ENCODE measurements around the gene ARMCX2.
"Not testable (repeated sequence)": the region's sequence is repeated elsewhere in the genome, so short reads cannot be mapped to it uniquely, and the experiment has no call there.

ARMCX2 gene

DNA sequence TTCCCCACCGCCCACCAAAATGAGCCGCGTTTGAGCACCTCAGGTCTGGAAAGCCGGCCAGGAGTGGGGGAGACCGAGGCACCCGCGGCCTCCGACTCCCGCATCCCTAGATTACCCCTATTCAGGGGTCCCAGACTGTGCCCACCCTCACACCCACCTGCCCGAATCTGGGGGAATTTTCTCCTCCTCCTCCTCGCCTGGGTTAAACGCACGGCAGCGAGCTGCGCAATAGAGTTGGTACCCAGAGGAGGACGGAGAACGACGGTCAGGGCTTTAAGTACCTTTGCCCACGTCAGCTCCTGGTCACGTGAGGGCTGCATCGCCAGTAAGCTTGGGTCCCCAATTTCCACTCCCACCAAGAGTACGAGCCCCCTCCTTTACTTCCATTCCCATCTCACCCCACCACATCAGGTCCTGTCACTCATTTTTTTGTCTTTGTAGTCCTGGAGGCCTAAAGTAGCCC is at the start of gene ARMCX2:
Gene ARMCX2, minus strand, starts transcription at position 250 of the 463 bp plus-strand sequence. CDS start 2,262 bp downstream, outside the sequence.
- Mint-ChIP-seq H3K36me3 (no peaks in the 10 kb centered on the region), H3K4me3 (peak within 1 kb of the TSS; percentile 82), H3K4me1 (ENCODE audit: low read depth) (peaks cover 21% of the 10 kb centered on the region), H3K27me3 (no peaks in the 10 kb centered on the region), H3K27ac (no peak within 1 kb of the TSS), H3K9me3 (ENCODE audit: low read depth) (no peaks in the 10 kb centered on the region)

DNA sequence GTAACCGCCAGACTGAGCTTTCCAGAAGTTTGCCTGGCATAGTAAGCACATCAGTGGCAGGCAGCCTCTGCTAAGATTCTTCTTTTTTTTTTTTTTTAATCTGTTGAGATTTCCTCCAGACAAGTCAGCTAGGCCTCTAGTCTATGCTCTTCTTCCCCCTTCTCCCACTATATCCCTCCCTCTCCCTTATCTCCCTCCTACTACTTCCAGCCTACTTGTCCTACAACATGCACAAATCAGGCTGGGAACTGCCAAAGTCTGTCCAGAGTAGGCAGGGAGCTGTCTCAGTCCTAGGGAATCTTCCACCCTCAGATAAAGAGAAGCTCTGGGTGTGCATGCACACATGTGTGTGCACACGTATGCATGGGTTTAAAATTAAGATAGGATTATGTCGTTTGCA is 49.7 kb upstream of the ARMCX2 start:
- Mint-ChIP-seq H3K27me3 (no peaks in the 10 kb centered on the region), H3K27ac (no peak overlapping the region), H3K4me1 (ENCODE audit: low read depth) (no peaks in the 10 kb centered on the region), H3K4me3 (no peak overlapping the region), H3K36me3 (no peaks in the 10 kb centered on the region), H3K9me3 (ENCODE audit: low read depth) (no peaks in the 10 kb centered on the region)

DNA sequence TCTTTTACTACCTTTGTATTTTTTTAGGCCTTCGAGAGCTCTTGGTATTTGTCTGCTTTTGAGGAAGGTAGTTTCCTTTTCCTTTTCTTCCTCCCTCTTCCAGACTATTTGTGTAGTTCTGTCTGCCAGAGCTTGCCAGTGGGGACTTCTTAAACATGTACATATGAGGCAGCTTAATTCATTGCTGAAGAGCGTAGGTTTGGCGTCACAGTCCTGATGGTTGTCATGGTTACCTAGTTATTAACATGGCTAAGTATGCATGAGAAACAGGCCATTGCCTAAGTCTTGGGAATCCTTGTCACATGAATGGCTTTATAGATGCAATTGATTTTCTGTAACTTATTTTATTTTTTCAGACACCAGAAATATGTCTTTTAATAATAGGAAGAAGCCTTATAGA is 48.5 kb upstream of the ARMCX2 start:
- Mint-ChIP-seq H3K27ac (no peak overlapping the region), H3K36me3 (no peaks in the 10 kb centered on the region), H3K9me3 (ENCODE audit: low read depth) (no peaks in the 10 kb centered on the region), H3K4me3 (no peak overlapping the region), H3K27me3 (no peaks in the 10 kb centered on the region), H3K4me1 (ENCODE audit: low read depth) (no peaks in the 10 kb centered on the region)

DNA sequence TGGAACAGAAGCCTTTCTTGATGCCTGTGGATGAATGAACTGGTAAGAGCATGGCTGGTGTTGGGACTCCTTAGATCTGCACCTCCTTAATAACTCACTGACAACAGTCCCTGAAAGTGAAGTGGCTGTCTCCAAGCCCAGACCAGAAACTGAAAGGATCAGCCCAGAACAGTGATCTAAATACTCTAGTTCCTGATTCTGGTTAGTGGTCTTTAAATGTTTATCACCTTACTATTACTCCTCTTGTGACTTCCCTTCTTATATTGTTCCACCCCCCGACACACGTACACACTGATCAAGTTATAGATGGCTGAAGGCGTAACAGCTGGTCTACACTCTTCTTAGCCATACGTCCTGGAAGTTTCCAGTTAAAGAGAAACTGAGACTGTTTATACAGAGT is 33.8 kb upstream of the ARMCX2 start:
- Mint-ChIP-seq H3K27me3 (peaks cover 2% of the 10 kb centered on the region), H3K36me3 (no peaks in the 10 kb centered on the region), H3K27ac (no peak overlapping the region), H3K4me1 (ENCODE audit: low read depth) (peaks cover 2% of the 10 kb centered on the region), H3K9me3 (ENCODE audit: low read depth) (no peaks in the 10 kb centered on the region), H3K4me3 (no peak overlapping the region)

DNA sequence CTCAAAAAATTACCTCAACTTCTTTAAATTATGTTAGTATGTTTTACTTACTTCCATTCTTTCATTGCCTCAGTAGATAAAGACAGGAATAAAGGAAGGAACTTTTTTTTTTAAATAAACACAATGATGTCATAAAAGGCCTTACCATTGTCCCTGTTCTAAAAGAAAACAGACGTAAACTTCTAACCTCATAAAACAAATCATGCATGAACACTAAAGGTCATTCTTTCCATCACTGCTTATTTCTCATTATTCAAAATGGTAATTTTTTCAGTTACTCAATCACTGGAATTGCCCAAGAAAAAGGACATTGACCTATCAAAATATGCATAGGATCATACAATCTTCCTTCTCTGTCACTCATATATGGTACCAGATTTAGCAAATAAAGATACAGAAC is 32.2 kb upstream of the ARMCX2 start:
- Mint-ChIP-seq H3K27me3 (no peaks in the 10 kb centered on the region), H3K4me1 (ENCODE audit: low read depth) (peaks cover 2% of the 10 kb centered on the region), H3K36me3 (no peaks in the 10 kb centered on the region), H3K27ac (no peak overlapping the region), H3K4me3 (no peak overlapping the region), H3K9me3 (ENCODE audit: low read depth) (no peaks in the 10 kb centered on the region)

DNA sequence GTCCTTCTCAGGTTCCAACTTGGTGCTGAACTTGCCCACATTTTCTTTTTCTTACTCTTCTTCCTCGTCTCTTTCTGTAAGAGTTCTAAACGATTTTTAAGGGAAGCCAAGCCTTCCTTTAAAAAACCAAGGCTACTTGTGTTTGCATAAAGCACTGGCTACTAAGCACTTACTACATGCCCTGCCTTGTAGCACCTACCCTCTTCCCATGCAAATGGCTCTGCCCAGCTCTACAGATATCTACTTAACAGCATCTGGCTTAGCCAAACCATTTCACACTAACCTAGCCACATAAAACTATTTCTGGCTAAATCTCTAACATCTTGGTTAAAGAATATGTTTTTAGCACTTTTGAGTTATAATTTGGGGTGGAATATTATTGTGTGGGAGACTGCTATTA is 26.9 kb upstream of the ARMCX2 start:
- no peaks in the 10 kb centered on the region for H3K36me3 Mint-ChIP-seq
- H3K27ac Mint-ChIP-seq: no peak overlapping the region
- no peak overlapping the region for H3K4me3 Mint-ChIP-seq
- peaks cover 2% of the 10 kb centered on the region for H3K4me1 Mint-ChIP-seq (ENCODE audit: low read depth)
- no peaks in the 10 kb centered on the region for H3K9me3 Mint-ChIP-seq (ENCODE audit: low read depth)
- no peaks in the 10 kb centered on the region for H3K27me3 Mint-ChIP-seq

DNA sequence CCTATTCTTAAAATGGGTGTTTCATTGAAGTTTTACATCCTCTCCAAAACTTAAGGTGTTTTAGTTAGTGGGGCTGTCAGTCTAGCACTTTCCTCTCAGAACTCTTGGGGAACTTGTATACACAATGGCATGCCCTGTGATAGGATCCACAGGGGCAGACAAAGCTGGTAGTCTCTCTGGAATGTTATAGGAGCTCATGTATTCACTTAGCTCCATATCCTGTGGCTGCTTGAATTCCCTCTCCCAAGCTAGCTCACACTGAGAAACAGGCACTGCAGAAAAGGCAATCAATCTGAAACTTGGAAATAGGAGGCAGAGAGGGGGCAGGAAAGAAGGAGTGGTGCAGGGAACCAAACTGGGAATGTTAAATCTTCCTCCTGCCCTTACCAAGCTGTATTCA is 26.3 kb upstream of the ARMCX2 start:
- peaks cover 2% of the 10 kb centered on the region for H3K4me1 Mint-ChIP-seq (ENCODE audit: low read depth)
- H3K27me3 Mint-ChIP-seq: no peaks in the 10 kb centered on the region
- no peak overlapping the region for H3K27ac Mint-ChIP-seq
- no peak overlapping the region for H3K4me3 Mint-ChIP-seq
- no peaks in the 10 kb centered on the region for H3K36me3 Mint-ChIP-seq
- H3K9me3 Mint-ChIP-seq (ENCODE audit: low read depth): no peaks in the 10 kb centered on the region

DNA sequence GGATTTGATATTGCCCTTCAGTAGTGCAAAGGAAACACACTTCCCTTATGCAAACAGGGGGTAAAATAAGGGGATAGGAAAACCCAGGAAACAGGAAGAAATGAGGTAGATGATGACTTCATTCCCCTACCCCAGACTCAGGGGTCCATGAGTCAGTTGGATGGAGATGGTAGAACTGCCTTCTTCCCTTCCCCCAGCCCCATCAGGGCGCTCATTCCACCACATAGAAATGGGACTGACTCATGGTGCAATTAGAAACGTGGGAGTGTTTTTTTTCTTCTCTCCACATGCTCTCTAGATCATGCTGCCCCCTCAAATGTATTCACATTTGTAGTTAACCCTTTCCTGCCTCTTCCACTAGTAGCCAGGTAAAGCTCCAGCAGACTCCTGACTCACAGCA is 23.1 kb upstream of the ARMCX2 start:
- Mint-ChIP-seq H3K4me1 (ENCODE audit: low read depth) (no peaks in the 10 kb centered on the region), H3K36me3 (no peaks in the 10 kb centered on the region), H3K9me3 (ENCODE audit: low read depth) (no peaks in the 10 kb centered on the region), H3K27me3 (peaks cover 3% of the 10 kb centered on the region), H3K27ac (no peak overlapping the region), H3K4me3 (no peak overlapping the region)

DNA sequence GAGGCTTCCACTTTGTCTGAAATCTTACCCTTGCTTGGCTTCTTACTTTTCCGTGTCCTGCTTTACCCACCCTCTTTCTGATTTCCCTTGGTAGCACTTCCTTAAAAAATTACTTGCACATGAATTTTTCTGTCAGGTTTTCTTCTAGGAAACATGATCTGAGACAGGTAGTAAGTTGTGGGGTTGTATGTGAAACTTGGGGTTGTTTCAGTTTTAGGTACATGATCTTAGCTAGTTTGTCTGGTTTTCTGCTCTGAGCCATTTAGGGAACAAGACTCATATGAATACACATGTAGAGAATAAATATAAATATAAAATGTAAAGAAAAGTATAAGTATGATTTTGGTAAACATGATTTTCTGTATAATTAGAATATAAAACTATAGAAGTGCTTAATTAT is 17.4 kb upstream of the ARMCX2 start:
- no peak overlapping the region for H3K4me3 Mint-ChIP-seq
- H3K36me3 Mint-ChIP-seq: no peaks in the 10 kb centered on the region
- no peaks in the 10 kb centered on the region for H3K9me3 Mint-ChIP-seq (ENCODE audit: low read depth)
- H3K27me3 Mint-ChIP-seq: peaks cover 8% of the 10 kb centered on the region
- no peak overlapping the region for H3K27ac Mint-ChIP-seq
- H3K4me1 Mint-ChIP-seq (ENCODE audit: low read depth): no peaks in the 10 kb centered on the region

DNA sequence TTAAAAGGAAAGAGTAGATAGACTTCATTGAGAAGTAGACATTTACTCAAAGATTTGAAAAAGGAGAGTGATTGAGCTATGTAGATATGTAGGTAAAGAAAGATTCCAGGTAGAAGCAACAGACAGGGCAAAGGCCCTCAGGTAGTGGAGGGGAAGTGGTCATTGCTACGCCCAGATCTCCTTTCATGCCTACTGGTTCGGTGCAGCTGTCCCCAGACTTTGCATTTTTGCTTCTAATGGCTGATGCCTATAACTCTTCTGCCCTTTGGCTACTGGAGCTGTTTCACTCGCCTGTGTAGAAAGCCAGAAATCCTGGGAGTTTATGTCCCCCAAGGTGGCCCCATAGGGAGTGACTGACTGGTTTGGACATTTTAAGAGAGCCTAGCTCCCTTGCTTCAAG is 16.9 kb upstream of the ARMCX2 start:
- H3K36me3 Mint-ChIP-seq: no peaks in the 10 kb centered on the region
- H3K9me3 Mint-ChIP-seq (ENCODE audit: low read depth): no peaks in the 10 kb centered on the region
- no peaks in the 10 kb centered on the region for H3K4me1 Mint-ChIP-seq (ENCODE audit: low read depth)
- no peak overlapping the region for H3K4me3 Mint-ChIP-seq
- peaks cover 8% of the 10 kb centered on the region for H3K27me3 Mint-ChIP-seq
- H3K27ac Mint-ChIP-seq: no peak overlapping the region

DNA sequence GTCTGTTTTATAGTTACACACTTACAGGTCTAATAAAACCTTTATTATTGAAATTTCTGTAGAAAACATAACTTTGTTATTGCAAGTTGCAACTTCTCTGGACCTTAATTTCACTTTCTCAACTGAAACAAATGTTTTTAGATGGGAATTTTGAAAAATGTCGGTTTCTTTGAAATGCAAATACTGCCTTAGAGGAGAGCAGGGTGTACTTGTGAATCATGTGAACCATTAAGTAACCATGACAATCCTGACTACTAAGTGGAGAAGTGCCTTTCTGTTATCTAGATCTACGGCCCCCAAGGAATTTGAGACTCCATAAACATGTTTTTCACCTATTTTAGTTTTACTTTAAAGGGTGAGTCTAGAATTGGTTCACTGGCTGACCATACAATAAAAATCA is 8.5 kb upstream of the ARMCX2 start:
- H3K27me3 Mint-ChIP-seq: no peaks in the 10 kb centered on the region
- H3K36me3 Mint-ChIP-seq: no peaks in the 10 kb centered on the region
- peaks cover 4% of the 10 kb centered on the region for H3K4me1 Mint-ChIP-seq (ENCODE audit: low read depth)
- H3K9me3 Mint-ChIP-seq (ENCODE audit: low read depth): no peaks in the 10 kb centered on the region
- no peak overlapping the region for H3K27ac Mint-ChIP-seq
- H3K4me3 Mint-ChIP-seq: no peak overlapping the region

DNA sequence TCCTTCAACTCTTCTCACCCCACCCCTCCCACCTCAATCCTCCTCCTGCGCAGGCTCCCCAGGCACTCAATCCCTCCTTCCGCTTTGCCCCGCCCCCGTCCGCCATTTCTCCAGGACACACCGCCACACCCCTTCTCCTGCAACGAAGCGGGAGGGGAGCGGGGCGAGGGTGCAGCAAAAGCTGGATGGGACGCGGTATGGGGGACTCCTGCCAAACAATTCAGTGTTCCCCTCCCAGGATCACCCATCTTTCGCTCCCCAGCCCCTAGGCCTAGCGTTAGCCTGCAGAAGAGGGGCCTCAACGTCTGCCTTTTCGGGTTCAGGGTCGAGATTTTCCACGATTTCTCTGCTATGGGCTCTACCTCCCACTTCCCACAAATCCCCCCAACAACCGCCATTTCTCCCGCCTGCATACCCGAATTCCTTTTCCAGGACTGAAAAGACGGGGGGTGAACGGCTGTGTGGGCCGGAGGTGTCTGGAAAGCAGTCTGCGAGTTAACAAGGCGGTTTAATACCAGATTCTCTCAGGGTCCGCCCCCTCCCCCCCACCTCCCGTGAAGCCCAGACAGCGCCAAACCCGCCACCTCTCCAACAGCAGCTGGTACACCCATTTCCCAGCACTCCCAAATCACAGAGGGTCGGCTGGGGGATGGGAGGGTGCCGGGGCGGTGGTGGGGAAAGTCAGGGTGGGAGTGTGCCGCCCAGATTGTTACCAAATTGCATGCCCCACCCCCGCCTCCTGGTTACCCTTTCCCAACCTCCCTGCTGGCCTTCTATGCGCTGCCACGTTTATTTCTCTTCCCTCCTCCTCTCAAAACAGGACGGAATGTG is 774 bp downstream of the ARMCX2 start:
- no peak overlapping the region for H3K27ac Mint-ChIP-seq
- H3K9me3 Mint-ChIP-seq (ENCODE audit: low read depth): no peaks in the 10 kb centered on the region
- peak overlapping the region; percentile 82 for H3K4me3 Mint-ChIP-seq
- peaks cover 19% of the 10 kb centered on the region for H3K4me1 Mint-ChIP-seq (ENCODE audit: low read depth)
- no peaks in the 10 kb centered on the region for H3K27me3 Mint-ChIP-seq
- H3K36me3 Mint-ChIP-seq: no peaks in the 10 kb centered on the region

DNA sequence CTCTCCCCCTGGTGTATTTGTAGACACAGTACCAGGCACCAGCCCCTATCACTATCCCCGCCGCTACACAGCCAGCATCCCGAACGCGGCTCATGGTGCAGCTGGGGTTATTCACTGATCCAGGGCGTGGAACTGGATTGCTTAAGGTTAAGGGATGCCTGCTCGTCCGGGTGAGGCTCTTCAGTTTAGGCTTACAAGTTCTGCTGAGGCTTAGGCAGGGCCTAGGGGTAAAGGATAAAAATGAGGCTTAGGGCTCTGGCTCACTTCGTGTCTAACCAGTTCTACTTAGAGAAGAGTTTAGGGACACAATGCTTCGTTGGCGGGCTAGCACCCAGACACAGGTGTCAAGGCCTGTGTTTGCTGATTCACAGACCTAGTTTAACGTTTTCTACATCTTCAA is 2.2 kb downstream of the ARMCX2 start:
- H3K9me3 Mint-ChIP-seq (ENCODE audit: low read depth): no peaks in the 10 kb centered on the region
- no peak overlapping the region for H3K27ac Mint-ChIP-seq
- peaks cover 17% of the 10 kb centered on the region for H3K4me1 Mint-ChIP-seq (ENCODE audit: low read depth)
- H3K36me3 Mint-ChIP-seq: no peaks in the 10 kb centered on the region
- H3K27me3 Mint-ChIP-seq: no peaks in the 10 kb centered on the region
- no peak overlapping the region for H3K4me3 Mint-ChIP-seq

DNA sequence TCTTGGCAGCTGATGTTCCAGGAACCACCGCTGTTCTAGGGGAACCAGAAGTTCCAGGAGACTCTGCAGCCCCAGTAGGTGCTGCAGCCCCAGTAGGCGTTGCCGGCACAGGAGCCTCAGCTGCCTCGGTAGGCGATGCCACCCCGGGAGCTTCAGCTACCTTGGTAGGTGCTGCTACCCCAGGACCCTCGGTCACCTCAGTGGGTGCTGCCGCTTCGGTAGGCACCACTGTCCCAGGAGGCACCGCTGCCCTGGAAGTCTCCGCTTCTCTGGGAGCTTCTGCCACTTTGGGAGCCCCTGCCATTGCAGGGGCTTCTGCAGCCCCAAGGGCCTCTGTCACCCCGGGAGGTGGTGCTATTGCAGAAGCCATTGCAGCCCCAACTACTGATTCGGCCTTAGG is 2.8 kb downstream of the ARMCX2 start:
- Mint-ChIP-seq H3K4me1 (ENCODE audit: low read depth) (peaks cover 17% of the 10 kb centered on the region), H3K9me3 (ENCODE audit: low read depth) (no peaks in the 10 kb centered on the region), H3K36me3 (no peaks in the 10 kb centered on the region), H3K27me3 (no peaks in the 10 kb centered on the region), H3K27ac (no peak overlapping the region), H3K4me3 (no peak overlapping the region)

DNA sequence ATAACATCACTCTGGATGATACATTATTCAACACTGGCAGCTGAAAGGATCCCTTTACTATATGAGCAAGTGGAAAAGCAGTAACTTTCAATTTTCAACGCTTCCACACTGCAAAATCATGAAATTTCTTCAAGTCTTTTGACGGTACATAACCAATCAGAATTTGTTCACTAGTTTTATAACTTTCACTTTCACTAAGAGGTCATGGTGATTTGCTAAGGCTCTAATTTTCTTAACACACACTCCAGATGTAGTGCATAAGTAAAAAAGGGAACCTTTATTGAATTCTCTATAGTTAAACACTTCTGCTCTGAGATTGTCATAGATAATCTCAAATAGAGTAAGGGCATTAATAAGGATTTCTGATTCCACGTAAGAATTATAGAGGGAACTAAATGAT is 4.1 kb downstream of the ARMCX2 start:
- no peaks in the 10 kb centered on the region for H3K9me3 Mint-ChIP-seq (ENCODE audit: low read depth)
- H3K27ac Mint-ChIP-seq: no peak overlapping the region

DNA sequence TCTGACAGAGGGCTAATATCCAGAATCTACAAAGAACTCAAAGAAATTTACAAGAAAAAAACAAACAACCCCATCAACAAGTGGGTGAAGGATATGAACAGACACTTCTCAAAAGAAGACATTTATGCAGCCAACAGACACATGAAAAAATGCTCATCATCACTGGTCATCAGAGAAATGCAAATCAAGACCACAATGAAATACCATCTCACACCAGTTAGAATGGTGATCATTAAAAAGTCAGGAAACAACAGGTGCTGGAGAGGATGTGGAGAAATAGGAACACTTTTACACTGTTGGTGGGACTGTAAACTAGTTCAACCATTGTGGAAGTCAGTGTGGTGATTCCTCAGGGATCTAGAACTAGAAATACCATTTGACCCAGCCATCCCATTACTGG is 11.9 kb downstream of the ARMCX2 start:
- H3K4me1 Mint-ChIP-seq (ENCODE audit: low read depth); H3K9me3 Mint-ChIP-seq (ENCODE audit: low read depth); H3K4me3 Mint-ChIP-seq; H3K27me3 Mint-ChIP-seq; H3K36me3 Mint-ChIP-seq; H3K27ac Mint-ChIP-seq: not testable (repeated sequence)

More for the DNA sequence above, 4.1 kb downstream of the ARMCX2 start:
- Mint-ChIP-seq H3K4me3 (peak overlapping the region; percentile 56), H3K4me1 (ENCODE audit: low read depth) (peaks cover 17% of the 10 kb centered on the region), H3K27me3 (no peaks in the 10 kb centered on the region), H3K36me3 (no peaks in the 10 kb centered on the region)
